Transverse colon (tissue), 4 donors: Measurements from ENCODE around the gene ETS2. TPM values are rescaled to one million over a fixed set of nuclear protein-coding genes. Genes with fewer than 3 reads are reported as not detected.

Experiments used
- DNase-seq: peaks from one replicate; pipeline ENCODE4 v3.0.0-alpha.2; 2019
- H3K27ac ChIP-seq, 4 donors: fragments of 200-600 bp; sonication (generic); 2 replicates each; pipeline ENCODE4 v1.5.1; 2016 to 2018; ENCODE audit warnings: inconsistent platforms in 4 of 4
- H3K27me3 ChIP-seq: fragments of 200-600 bp; sonication (generic); 2 replicates; pipeline ENCODE4 v1.5.1; 2017; ENCODE audit warnings: inconsistent platforms
- H3K36me3 ChIP-seq, 4 donors: fragments of 200-600 bp; sonication (generic); 2 replicates each; pipeline ENCODE4 v1.5.1; 2017 to 2019; ENCODE audit warnings: inconsistent platforms in 4 of 4
- H3K4me1 ChIP-seq, 4 donors: fragments of 200-600 bp; sonication (generic); 2 replicates each; pipeline ENCODE4 v1.5.1; 2017 to 2020; ENCODE audit warnings: inconsistent platforms in 4 of 4
- H3K4me3 ChIP-seq, 4 donors: fragments of 200-600 bp; sonication (generic); 1 replicate in 1 of 4; 2 replicates in 3 of 4; pipeline versions ENCODE4 v1.5.1 to v1.6.1; 2017 to 2019; ENCODE audit warnings: inconsistent platforms in 4 of 4
- H3K9me3 ChIP-seq, 2 donors: fragments of 200-600 bp; sonication (generic); 2 replicates each; pipeline ENCODE4 v1.5.1; 2017 to 2019; ENCODE audit warnings: inconsistent platforms in 2 of 2
- CTCF ChIP-seq, 5 experiments: fragments of 200-600 bp in 3 of 5; fragments of 450-650 bp in 2 of 5; sonication (generic) in 3 of 5; IDR thresholded peaks; 1 replicate in 2 of 5; 2 replicates in 3 of 5; pipeline ENCODE4 v1.5.1; 2016 to 2017; ENCODE audit warnings: antibody characterized with exemption in 5 of 5, inconsistent platforms in 3 of 5, mild to moderate bottlenecking in 2 of 5, moderate library complexity in 1 of 5
- EP300 ChIP-seq: sonication (generic); formaldehyde crosslinking; IDR thresholded peaks from one replicate; pipeline ENCODE4 v1.6.1; 2017; ENCODE audit warnings: antibody characterized with exemption, low read depth
- POLR2A ChIP-seq: fragments of 450-650 bp; IDR thresholded peaks from one replicate; pipeline ENCODE4 v1.6.1; 2016; ENCODE audit warnings: antibody characterized with exemption, mild to moderate bottlenecking, moderate library complexity
- POLR2AphosphoS5 ChIP-seq, 3 donors: sonication (generic); formaldehyde crosslinking; IDR thresholded peaks; one replicate each; pipeline ENCODE4 v1.6.1; 2016; ENCODE audit warnings: antibody characterized with exemption in 3 of 3
- WGBS, 2 donors: methylation state at CpG; one replicate each; pipeline ENCODE4 v1.1.5; 2018; ENCODE audit warnings: low coverage in 1 of 2; 5-methylcytosine and 5-hydroxymethylcytosine counted together
- in situ Hi-C, 4 donors: fragments of 200-750 bp; cut with MboI; loops; one replicate each; pipeline versions ENCODE4 v1.15.0 to v1.15.1; 2017; ENCODE audit warnings: low sequenced_read_pairs in 3 of 4, low pct_ligation_motif_present in 1 of 4, low pct_unique_long_range_greater_than_20kb in 1 of 4
- intact Hi-C: fragments of 100-400 bp; cut with DNase I; formaldehyde crosslinking; loops from one replicate; pipeline ENCODE4 v1.15.1; 2023; ENCODE audit warnings: low total_unique reads
- total RNA-seq, 4 donors: library from RNA; depleted of rRNA; stranded (reverse); fragments of >200 nt; gene quantifications; one replicate each; pipeline ENCODE4 v1.1.0, GENCODE V29; 2016

ETS2 gene
- total RNA-seq, 4 donors from 2014 or later: 55.1 to 174 (median 127) TPM

GRCh38 chr21:38807441-38807871, 1.7 kb downstream of the ETS2 start:
- intact Hi-C loops: loop anchor here (5.0 to 10.0 kb wide), 2 partner anchors 75 to 297 kb away; no protein-coding TSS in a partner anchor
- 23 to 29% methylated on average over 2 of the region's 2 CpGs for WGBS, 2 donors
- H3K9me3 ChIP-seq: no peaks in the 10 kb centered on the region
- peaks cover 19 to 67% (median 62%) of the 10 kb centered on the region in 4 donors for H3K4me1 ChIP-seq
- H3K27ac ChIP-seq: peak overlapping the region; percentile 94 to 99 (median 98)
- H3K27me3 ChIP-seq: no peaks in the 10 kb centered on the region
- H3K36me3 ChIP-seq: peaks cover 0 to 23% (median 0%) of the 10 kb centered on the region in 4 donors
- no peak for DNase-seq
- H3K4me3 ChIP-seq: peak overlapping the region; percentile 28 to 98 (median 92)
- in situ Hi-C loops: no loop called here
- TF ChIP-seq POLR2AphosphoS5 (IDR thresholded peaks at IDR 0.05) (peak in 1 of 3 donors; percentile 30), EP300 (no peak)

GRCh38 chr21:38807986-38808385, 2.3 kb downstream of the ETS2 start:
- peak; percentile 30 for TF ChIP-seq POLR2A
- TF ChIP-seq POLR2AphosphoS5 (IDR thresholded peaks at IDR 0.05): peak in 2 of 3 donors; percentile 31 to 55
- TF ChIP-seq EP300: no peak
- intact Hi-C loops: loop anchor here (5.0 to 10.0 kb wide), 2 partner anchors 76 to 297 kb away; no protein-coding TSS in a partner anchor

GRCh38 chr21:38809198-38809878, 3.6 kb downstream of the ETS2 start:
- 28 to 33% methylated on average over 1 to 2 of the region's 2 CpGs for WGBS, 2 donors
- Histone ChIP-seq H3K4me3 (peak overlapping the region in 3 of 4 donors; percentile 89 to 98 (median 95)), H3K27me3 (no peaks in the 10 kb centered on the region), H3K9me3 (no peaks in the 10 kb centered on the region), H3K27ac (peak overlapping the region; percentile 94 to 99 (median 98)), H3K36me3 (peaks cover 0 to 34% (median 5%) of the 10 kb centered on the region in 4 donors), H3K4me1 (peaks cover 36 to 71% (median 64%) of the 10 kb centered on the region in 4 donors)
- peak; percentile 38 for DNase-seq
- in situ Hi-C loops: no loop called here
- intact Hi-C loops: loop anchor here (5.0 to 10.0 kb wide), 2 partner anchors 77 to 295 kb away; no protein-coding TSS in a partner anchor
- TF ChIP-seq POLR2A: peak; percentile 37
- TF ChIP-seq POLR2AphosphoS5 (IDR thresholded peaks at IDR 0.05): peak in 1 of 3 donors; percentile 26
- TF ChIP-seq CTCF (IDR thresholded peaks at IDR 0.05): no peak
- TF ChIP-seq EP300: no peak

More at GRCh38 chr21:38807986-38808385, 2.3 kb downstream of the ETS2 start:
- in situ Hi-C loops: no loop called here
- H3K27me3 ChIP-seq: no peaks in the 10 kb centered on the region
- peak; percentile 41 for DNase-seq
- no peaks in the 10 kb centered on the region for H3K9me3 ChIP-seq
- WGBS, 2 donors: 37 to 40% methylated on average over 1 to 5 of the region's 5 CpGs
- H3K36me3 ChIP-seq: peaks cover 0 to 23% (median 0%) of the 10 kb centered on the region in 4 donors
- peak overlapping the region; percentile 28 to 98 (median 92) for H3K4me3 ChIP-seq
- H3K4me1 ChIP-seq: peaks cover 23 to 71% (median 65%) of the 10 kb centered on the region in 4 donors
- H3K27ac ChIP-seq: peak overlapping the region; percentile 94 to 99 (median 98)

GRCh38 chr21:38810034-38810825, 4.5 kb downstream of the ETS2 start:
- Histone ChIP-seq H3K4me3 (peak overlapping the region in 3 of 4 donors; percentile 89 to 98 (median 95)), H3K36me3 (peaks cover 0 to 38% (median 7%) of the 10 kb centered on the region in 4 donors), H3K4me1 (peaks cover 31 to 71% (median 64%) of the 10 kb centered on the region in 4 donors), H3K9me3 (no peaks in the 10 kb centered on the region), H3K27me3 (no peaks in the 10 kb centered on the region), H3K27ac (peak overlapping the region; percentile 94 to 99 (median 98))
- intact Hi-C loops (no loop called here), in situ Hi-C loops (no loop called here)
- no peak for DNase-seq
- WGBS, 2 donors: 34 to 38% methylated on average over 3 to 8 of the region's 8 CpGs
- TF ChIP-seq CTCF (IDR thresholded peaks at IDR 0.05) (no peak), POLR2AphosphoS5 (IDR thresholded peaks at IDR 0.05) (peak in 2 of 3 donors; percentile 25), EP300 (no peak), POLR2A (peak; percentile 8)
